NB4 (cell line): ENCODE data around the gene SLC19A1.

Source experiments
- DNase-seq: peaks from one replicate; pipeline ENCODE4 v3.0.0; 2010; ENCODE audit warnings: low read depth
- H3K4me3 ChIP-seq: one replicate; pipeline ENCODE4 v1.5.1; 2011; ENCODE audit warnings: mild to moderate bottlenecking, low read depth, low read length, moderate library complexity
- CTCF ChIP-seq: IDR thresholded peaks from one replicate; pipeline ENCODE4 v1.5.1; 2012; ENCODE audit warnings: low read depth, low read length
- MAX ChIP-seq: IDR thresholded peaks from 2 replicates; pipeline ENCODE4 v1.6.1; 2011; ENCODE audit warnings: low read depth, low read length
- MYC ChIP-seq: IDR thresholded peaks from 2 replicates; pipeline ENCODE4 v1.6.1; 2011; ENCODE audit warnings: low read depth, low read length
- POLR2A ChIP-seq: IDR thresholded peaks from 2 replicates; pipeline ENCODE4 v1.6.1; 2011; ENCODE audit warnings: mild to moderate bottlenecking; ENCODE audit not compliant: insufficient read length; ENCODE audit errors: extremely low read depth

SLC19A1 gene

GRCh38 chr21:45474323-45474950 lies 67.8 kb downstream of the SLC19A1 start:
- DNase-seq: no peak
- no peak for TF ChIP-seq MAX
- TF ChIP-seq POLR2A: no peak
- TF ChIP-seq MYC: no peak
- TF ChIP-seq CTCF: no peak
- H3K4me3 ChIP-seq: no peak overlapping the region

GRCh38 chr21:45473496-45474322 lies 68.5 kb downstream of the SLC19A1 start:
- TF ChIP-seq CTCF (no peak), MAX (no peak), POLR2A (no peak), MYC (no peak)
- no peak for DNase-seq
- no peak overlapping the region for H3K4me3 ChIP-seq

- H3K4me3 ChIP-seq: no peak overlapping the region
- TF ChIP-seq MYC: no peak
- TF ChIP-seq MAX: no peak
- no peak for TF ChIP-seq CTCF
- TF ChIP-seq POLR2A: no peak
- DNase-seq: no peak
Observed at GRCh38 chr21:45472445-45473365, 69.5 kb downstream of the SLC19A1 start.

- no peak for DNase-seq
- H3K4me3 ChIP-seq: no peak overlapping the region
- TF ChIP-seq MAX (no peak), MYC (no peak), POLR2A (no peak), CTCF (no peak)
Observed at GRCh38 chr21:45471525-45472221, 70.6 kb downstream of the SLC19A1 start.

- no peak for DNase-seq
- TF ChIP-seq CTCF (no peak), POLR2A (no peak), MAX (no peak), MYC (no peak)
- H3K4me3 ChIP-seq: no peak overlapping the region
Observed at GRCh38 chr21:45470773-45471524, 71.3 kb downstream of the SLC19A1 start.
